SW 1271 (cell line): ENCODE measurements around the gene ENOSF1.
A peak's percentile ranks its signal among the peaks of the same experiment; 100 is the strongest.

Experiments used
- DNase-seq, 2 experiments: peaks; one replicate each; lab custom pipeline; 2025; lab: John Stamatoyannopoulos, UW

Gene ENOSF1

DNA sequence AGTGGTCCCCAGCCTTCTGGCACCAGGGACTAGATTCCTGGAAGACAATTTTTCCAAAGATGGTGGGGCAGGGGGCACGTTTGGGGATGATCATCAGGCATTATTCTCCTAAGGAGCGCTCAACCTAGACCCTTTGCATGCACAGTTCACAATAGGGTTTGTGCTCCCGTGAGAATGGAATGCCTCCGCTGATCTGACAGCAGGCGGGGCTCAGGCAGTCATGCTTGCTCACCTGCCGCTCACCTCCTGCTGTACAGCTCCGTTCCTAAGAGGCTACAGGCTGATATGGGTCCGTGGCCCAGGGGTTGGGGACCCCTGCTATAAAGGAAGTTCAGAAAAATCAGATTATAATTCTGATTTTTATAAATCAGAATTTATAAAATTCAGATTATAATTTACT is 77.3 kb downstream of the ENOSF1 start:
- DNase-seq, result no peak

GRCh38 chr18:634551-635045 is 77.8 kb downstream of the ENOSF1 start:
- no peak for DNase-seq

GRCh38 chr18:631560-631959 is 80.9 kb downstream of the ENOSF1 start:
- DNase-seq, result no peak

- DNase-seq, result no peak
Observed at GRCh38 chr18:629269-630150, 82.9 kb downstream of the ENOSF1 start.

DNA sequence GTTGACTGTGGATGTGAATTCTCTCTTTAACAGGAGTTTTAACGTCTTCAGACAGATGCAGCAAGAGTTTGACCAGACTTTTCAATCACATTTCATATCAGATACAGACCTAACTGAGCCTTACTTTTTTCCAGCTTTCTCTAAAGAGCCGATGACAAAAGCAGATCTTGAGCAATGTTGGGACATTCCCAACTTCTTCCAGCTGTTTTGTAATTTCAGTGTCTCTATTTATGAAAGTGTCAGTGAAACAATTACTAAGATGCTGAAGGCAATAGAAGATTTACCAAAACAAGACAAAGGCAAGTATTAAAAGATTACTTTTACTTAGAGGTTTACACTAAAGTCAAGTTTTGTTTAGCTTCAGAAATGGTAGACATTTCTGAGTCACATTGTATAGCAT is 85.2 kb downstream of the ENOSF1 start:
- no peak for DNase-seq

DNA sequence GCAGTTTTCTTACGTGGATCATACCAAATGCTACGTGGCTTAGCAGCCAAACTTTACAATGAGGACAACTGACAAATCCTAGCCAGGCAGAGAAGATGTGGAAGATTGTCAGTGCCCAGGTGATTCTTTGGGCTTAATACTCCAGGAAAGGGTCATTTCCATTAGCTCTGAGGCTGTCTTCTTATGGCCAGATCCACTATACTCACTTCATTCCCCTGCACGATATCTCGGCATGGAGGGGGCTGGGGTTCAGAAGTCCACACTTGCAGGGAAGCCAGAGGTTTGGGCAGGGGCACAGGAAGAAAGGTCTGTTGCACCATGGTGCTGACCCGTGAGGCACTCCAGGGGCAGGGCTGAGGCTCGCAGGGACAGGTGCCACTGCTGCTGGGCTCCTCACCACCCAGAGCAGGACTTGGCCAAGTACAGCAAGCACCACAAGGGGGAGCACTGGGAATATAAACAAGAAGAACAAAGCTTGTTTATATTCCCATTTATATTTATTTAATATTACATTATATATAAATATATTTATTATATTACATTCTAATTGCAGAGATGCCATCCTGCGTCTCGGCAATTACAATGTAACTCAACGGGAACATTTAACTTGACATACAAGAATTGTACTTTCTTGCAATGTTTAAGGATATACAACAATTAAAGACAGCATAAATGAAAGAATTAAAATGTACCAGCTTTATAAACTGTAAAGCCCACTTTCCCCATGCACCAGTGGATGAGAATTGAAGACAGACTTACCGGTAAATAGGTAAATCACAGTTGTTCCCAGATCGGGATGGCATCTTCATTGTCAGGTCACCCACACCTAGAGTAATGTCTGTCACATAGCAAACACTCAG is 88.4 kb downstream of the ENOSF1 start:
- peak; percentile 11 to 27 for DNase-seq

GRCh38 chr18:622289-622688 is 90.1 kb downstream of the ENOSF1 start:
- DNase-seq, result no peak

DNA sequence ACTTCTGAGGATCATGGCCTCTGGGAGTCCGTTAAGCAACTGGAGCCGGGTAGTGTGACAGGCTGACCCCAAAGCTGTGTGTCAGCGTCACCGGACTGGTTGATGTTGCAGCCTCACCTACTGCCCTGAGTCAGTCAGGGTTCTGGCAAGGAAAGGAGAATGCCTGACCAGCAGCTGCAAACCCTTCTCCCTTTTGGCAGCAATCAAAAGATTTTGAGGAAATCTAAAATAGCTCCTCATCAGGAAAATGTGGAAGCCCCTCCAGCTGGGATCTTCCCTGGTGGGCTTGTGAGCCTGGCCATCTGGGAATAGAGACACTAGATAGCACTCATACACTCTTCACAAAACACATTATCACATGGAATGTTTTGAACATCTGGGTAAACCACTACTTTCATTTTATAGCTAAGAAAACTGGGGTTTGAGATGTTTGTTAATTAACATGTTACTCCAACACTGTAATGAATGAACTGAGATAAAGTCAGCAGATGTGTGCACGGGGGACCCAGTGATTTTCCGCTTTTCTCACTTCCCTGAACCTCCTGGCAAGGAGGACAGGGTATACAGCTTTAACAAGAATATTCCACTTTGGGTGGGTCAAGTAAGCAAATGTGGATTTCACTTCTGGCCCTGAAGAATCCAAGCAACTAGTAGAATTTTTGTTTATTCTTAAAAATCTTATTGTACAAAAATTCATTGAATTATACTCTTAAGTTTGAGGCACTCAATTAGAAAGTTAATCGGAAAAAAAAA is 91.0 kb downstream of the ENOSF1 start:
- no peak for DNase-seq
